DND-41 (cell line): ENCODE results near the gene CFAP73.

Experiments
- EZH2 ChIP-seq: IDR thresholded peaks from 3 replicates; pipeline ENCODE4 v1.6.1; 2012; ENCODE audit warnings: borderline replicate concordance, low read depth, mild to moderate bottlenecking, moderate library complexity, low read length, inconsistent platforms; ENCODE audit not compliant: severe bottlenecking
- TF ChIP-seq, protein P1 (sequence below): IDR thresholded peaks from 2 replicates; pipeline ENCODE4 v1.5.1; 2012; ENCODE audit warnings: borderline replicate concordance, low read length, moderate library complexity, mild to moderate bottlenecking; ENCODE audit not compliant: poor library complexity, severe bottlenecking; ENCODE audit errors: extremely low read depth

DNA sequence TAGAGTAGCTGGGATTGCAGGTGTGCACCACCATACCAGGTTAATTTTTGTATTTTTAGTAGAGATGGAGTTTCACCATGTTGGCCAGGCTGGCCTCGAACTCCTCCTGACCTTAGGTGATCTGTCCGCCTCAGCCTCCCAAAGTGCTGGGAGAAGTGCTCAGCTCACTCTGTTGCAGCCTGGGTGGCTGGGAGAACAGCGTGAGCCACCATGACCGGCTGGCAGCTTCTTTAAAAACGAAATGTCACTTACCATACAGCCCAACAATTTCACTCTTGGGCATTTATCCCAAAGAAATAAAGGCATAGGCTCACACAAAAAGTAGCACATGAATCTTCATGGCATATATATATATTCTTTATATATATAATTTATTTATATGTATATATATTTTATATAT, 4.7 kb upstream of the CFAP73 start:
- TF ChIP-seq, protein P1, sequence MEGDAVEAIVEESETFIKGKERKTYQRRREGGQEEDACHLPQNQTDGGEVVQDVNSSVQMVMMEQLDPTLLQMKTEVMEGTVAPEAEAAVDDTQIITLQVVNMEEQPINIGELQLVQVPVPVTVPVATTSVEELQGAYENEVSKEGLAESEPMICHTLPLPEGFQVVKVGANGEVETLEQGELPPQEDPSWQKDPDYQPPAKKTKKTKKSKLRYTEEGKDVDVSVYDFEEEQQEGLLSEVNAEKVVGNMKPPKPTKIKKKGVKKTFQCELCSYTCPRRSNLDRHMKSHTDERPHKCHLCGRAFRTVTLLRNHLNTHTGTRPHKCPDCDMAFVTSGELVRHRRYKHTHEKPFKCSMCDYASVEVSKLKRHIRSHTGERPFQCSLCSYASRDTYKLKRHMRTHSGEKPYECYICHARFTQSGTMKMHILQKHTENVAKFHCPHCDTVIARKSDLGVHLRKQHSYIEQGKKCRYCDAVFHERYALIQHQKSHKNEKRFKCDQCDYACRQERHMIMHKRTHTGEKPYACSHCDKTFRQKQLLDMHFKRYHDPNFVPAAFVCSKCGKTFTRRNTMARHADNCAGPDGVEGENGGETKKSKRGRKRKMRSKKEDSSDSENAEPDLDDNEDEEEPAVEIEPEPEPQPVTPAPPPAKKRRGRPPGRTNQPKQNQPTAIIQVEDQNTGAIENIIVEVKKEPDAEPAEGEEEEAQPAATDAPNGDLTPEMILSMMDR: no peak
- no peak for TF ChIP-seq EZH2
